Fibroblast of upper back skin (primary cell): ENCODE data around the gene TTLL9.
"Not testable (repeated sequence)": the region's sequence is repeated elsewhere in the genome, so short reads cannot be mapped to it uniquely, and the experiment has no call there.

Experiments
- DNase-seq: peaks from one replicate; pipeline ENCODE4 v3.0.0-alpha.2; 2013

Gene TTLL9

DNA sequence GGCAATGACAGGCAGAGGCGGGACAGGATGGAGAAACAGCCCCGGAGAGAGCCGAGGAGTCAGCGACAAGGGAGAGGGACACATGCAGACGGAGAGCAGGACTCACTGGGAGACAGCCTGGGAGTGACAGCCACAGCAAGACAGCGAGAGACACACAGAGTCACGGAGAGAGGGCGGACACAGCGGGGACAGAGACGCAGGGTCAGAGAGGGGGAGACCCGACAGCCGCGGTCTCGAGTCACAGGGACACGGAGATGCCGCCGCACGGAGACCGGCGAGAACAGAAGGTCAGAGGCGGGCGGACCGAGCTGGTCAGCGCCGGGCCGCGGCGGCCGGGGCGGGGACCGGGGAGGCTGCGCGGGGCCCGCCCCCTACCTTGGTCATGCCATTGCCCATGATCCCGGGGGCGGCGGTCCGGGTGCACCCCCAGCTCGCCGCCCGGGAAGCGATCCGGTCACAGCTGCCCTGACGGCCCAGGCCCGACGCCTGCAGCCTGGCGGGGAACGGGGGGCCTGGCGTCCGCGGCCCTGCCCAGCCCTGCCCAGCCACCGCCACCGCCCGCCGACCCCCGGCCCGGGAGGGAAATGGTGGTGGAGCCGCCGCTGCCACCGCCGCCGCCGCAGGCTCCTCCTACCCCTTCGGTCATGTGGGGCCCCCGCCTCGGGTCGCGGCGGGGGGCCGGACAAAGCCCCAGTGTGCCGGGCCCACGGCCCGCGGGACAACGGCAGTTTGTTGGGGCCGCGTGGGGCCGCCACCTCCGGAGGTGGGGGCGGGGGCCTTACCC lies at the start of gene TTLL9, which contains the start of gene DUSP15:
TSS of gene TTLL9 (plus strand) at position 693 of the 784 bp plus-strand sequence. CDS start 493 bp downstream, outside the sequence.
TSS of gene DUSP15 (minus strand) at position 586 of the 784 bp plus-strand sequence. CDS start at position 396, 190 bp downstream.
- no peak for DNase-seq

DNA sequence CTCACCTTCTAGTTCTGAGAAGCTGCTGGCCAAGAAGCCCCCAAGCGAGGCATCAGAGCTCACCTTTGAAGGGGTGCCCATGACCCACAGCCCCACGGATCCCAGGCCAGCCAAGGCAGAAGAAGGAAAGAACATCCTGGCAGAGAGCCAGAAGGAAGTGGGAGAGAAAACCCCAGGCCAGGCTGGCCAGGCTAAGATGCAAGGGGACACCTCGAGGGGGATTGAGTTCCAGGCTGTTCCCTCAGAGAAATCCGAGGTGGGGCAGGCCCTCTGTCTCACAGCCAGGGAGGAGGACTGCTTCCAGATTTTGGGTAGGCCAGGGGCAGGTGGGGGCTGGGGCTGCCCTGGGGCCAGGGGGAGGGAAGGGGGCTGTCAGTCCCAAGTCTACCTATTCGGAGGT lies 49.0 kb upstream of the TTLL9 start:
- DNase-seq: no peak

- DNase-seq: peak; percentile 74
These were observed 47.8 kb upstream of the TTLL9 start for GRCh38 chr20:31822421-31823330.

DNA sequence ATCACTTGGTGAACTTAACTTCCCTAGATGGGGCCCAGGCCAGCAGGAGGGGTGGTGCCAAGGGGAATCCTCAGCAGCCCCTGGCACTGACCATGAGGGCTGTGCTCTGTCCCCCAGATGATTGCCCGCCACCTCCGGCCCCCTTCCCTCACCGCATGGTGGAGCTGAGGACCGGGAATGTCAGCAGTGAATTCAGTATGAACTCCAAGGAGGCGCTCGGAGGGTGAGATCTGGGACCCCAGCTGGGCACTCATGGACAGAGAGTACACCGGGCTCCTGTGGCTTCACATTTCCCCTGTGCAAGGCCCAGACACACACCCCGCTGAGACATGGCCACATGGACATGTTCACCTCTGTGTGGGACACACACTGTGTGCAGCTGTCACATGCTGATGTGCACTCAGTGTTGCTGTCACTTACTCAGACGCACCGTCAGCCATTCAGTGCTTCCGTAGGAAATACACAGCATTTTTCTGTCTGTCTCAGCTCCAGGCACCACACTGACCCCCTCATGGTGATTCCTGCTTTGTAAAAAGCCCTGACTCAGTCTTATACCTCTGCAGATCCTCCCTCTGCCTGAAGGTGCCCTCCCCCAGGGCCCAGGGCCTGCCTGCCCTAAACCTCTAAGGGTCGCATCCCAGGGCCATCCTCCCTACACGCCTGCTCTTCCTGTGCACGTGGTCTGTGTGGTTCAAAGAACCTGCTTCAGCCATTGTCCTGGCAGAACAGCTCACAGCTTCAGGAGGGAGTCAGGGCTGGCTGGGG lies 46.9 kb upstream of the TTLL9 start:
- DNase-seq: peak; percentile 20

DNA sequence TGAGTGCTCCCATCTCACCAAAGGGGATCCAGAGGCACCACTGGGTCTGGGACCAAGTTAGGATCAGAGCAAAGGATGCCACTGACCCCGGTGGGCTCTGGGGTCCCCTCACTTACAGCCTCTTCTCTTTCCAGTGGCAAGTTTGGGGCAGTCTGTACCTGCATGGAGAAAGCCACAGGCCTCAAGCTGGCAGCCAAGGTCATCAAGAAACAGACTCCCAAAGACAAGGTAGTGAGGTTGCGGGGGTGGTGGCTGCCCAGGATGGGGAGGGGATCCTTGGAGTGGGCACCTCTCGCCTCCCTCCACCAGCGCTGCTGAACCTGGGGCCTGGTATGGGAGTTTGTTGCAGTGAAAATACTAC lies 46.3 kb upstream of the TTLL9 start:
- DNase-seq: no peak

- DNase-seq: no peak
These were observed 45.7 kb upstream of the TTLL9 start for GRCh38 chr20:31824554-31825313.

- no peak for DNase-seq
These were observed 44.4 kb upstream of the TTLL9 start for GRCh38 chr20:31826074-31826473.

GRCh38 chr20:31827059-31827458 lies 43.4 kb upstream of the TTLL9 start:
- no peak for DNase-seq

DNA sequence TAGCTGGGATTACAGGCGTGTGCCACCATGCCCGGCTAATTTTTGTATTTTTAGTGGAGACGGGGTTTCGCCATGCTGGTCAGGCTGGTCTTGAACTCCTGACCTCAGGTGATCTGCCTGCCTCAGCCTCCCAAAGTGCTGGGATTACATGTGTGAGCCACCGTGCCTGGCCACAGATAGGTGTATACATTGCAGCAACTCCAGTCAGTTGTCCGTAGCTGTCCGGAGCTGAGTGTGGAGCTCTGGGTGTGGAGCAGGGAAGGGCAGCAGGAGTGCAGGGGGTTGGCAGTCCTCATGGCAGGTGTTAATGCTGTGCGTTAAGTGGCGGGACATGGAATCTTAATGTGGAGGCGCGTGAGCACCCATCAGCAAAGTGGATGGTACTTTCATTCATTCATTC lies 42.4 kb upstream of the TTLL9 start:
- DNase-seq: not testable (repeated sequence)

GRCh38 chr20:31829731-31830130 lies 40.7 kb upstream of the TTLL9 start:
- no peak for DNase-seq

GRCh38 chr20:31830406-31830981 lies 39.9 kb upstream of the TTLL9 start:
- no peak for DNase-seq

DNA sequence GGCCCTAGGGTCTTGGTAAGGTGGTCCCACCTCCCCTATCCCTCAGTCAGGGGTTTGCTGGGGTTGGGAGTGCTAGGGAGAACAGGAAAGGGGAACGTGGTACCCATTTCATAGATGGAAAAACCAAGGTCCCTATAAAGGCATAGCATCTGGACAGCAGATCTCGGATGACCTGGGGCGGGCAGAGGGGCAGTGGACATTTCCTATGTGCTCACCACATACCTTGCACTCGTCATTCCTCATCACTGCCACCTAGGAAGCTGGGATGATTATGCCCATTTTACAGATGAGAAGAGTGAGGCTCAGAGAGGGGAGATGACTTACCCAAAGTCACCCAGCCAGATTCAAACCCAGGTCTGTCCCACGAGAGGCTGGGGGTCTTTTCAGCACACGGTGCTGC lies 39.2 kb upstream of the TTLL9 start:
- DNase-seq: no peak

DNA sequence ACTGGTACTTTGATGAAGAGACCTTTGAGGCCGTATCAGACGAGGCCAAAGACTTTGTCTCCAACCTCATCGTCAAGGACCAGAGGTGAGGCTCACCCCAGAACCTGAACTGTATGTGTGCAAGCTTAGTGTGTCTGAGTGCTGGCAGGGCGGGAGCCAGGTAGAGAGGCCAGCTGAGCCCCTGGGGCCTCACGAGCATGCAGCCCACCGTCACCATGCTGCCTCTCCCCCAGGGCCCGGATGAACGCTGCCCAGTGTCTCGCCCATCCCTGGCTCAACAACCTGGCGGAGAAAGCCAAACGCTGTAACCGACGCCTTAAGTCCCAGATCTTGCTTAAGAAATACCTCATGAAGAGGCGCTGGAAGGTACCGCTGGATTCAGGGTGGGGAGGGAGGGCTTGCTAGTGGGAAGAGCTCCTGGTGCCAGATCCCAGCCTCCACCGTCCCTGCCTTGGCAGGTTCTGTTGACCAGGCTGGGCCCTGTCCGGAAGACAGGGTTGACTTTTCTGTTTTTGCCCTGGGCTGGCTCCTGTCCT lies 38.6 kb upstream of the TTLL9 start:
- no peak for DNase-seq

GRCh38 chr20:31833130-31833930 lies 37.1 kb upstream of the TTLL9 start:
- DNase-seq: peak; percentile 44

- DNase-seq: no peak
These were observed 36.4 kb upstream of the TTLL9 start for GRCh38 chr20:31833931-31834521.

GRCh38 chr20:31835554-31835953 lies 34.9 kb upstream of the TTLL9 start:
- no peak for DNase-seq

GRCh38 chr20:31835977-31836852 lies 34.2 kb upstream of the TTLL9 start:
- DNase-seq: peak; percentile 95

DNA sequence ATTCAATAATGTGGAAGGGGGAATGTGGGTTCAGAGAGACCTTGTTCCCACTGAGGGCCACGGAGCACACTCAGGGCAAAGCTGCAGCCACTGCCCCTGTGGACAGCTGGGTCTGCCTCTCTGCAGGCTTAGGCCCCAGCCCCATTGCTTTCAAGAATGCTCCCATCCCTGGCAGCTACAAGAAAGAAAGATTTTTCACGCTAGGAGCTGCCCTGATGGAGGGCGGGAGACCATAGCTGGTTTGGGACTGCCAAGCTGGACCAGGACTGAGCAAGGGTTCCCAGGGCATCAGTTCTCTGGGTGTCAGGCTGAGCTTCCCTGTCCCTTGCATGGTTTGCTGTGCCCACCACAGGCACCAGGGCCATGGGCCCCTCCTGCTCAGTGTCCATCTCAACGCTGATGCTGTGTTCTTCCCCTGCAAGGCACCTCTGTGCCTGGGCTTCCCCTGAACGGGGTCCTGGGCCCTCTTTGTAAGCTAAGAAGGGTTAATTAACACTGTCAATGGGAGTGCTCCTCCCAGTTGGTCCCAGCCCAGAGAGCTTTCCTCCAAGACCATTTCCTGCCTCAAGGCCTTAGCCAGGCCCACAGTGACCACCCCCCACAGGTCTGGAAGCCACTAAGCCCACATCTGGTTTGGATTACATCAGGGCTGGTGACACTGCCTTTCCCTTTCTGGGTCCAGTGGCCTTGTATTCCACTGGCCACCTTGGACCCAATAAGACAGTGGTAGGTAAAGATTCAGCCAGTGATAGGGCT lies 33.4 kb upstream of the TTLL9 start:
- peak; percentile 60 for DNase-seq
